GM23338 (cell line): ENCODE data around the gene VCX.

Experiments used
- CREB1 ChIP-seq: fragments of 250-450 bp; sonication (Bioruptor Pico); IDR thresholded peaks from 2 replicates; pipeline ENCODE4 v1.5.0; 2020; ENCODE audit warnings: low read depth, mild to moderate bottlenecking, moderate library complexity
- CTCF ChIP-seq, 2 experiments: fragments of 200-600 bp in 1 of 2; sonication (generic) in 1 of 2; conservative IDR thresholded peaks; 2 replicates each; pipeline versions ENCODE4 v1.5.1 to v1.6.1; 2016 to 2017; ENCODE audit warnings: antibody characterized with exemption in 2 of 2, low read depth in 2 of 2, mild to moderate bottlenecking in 2 of 2, moderate library complexity in 1 of 2
- EZH2 ChIP-seq: fragments of 200-600 bp; sonication (generic); IDR thresholded peaks from one replicate; pipeline ENCODE4 v1.8.0; 2017; ENCODE audit warnings: antibody characterized with exemption, mild to moderate bottlenecking, low read depth; ENCODE audit not compliant: unreplicated experiment
- ZNF114 ChIP-seq: fragments of 250-450 bp; sonication (Bioruptor Pico); IDR thresholded peaks from 2 replicates; pipeline ENCODE4 v1.5.0; 2020; ENCODE audit warnings: mild to moderate bottlenecking, moderate library complexity

GRCh38 chrX:7891928-7892327 lies 49.0 kb downstream of the VCX start:
- TF ChIP-seq ZNF114 (CRISPR knock-in tag) (no peak), CTCF (conservative IDR thresholded peaks at IDR 0.05; ENCODE audit: low read depth in 2 of 2) (no peak), CREB1 (no peak), EZH2 (no peak)
